ENCODE results near the gene NMT1. TPM values are rescaled to one million over a fixed set of nuclear protein-coding genes. Genes with fewer than 3 reads are reported as not detected.

The NMT1 gene
- total RNA-seq, 3 donors from 2014 or later = 81.9 to 130 (median 84.0) TPM

GRCh38 chr17:45101883-45102811 lies 41.0 kb downstream of the NMT1 start:
- DNase-seq (ENCODE audit: low spot score in 2 of 2) = peak in 1 of 2 donors; percentile 57
- H3K9me3 ChIP-seq = no peaks in the 10 kb centered on the region
- peaks cover 16% of the 10 kb centered on the region for H3K36me3 ChIP-seq
- H3K4me1 ChIP-seq = peaks cover 11 to 34% of the 10 kb centered on the region in 2 donors
- peak overlapping the region; percentile 68 to 87 for H3K27ac ChIP-seq
- H3K4me3 ChIP-seq = no peak overlapping the region
- intact Hi-C loops (cut with DNase I; ENCODE audit: low total_unique reads) = loop anchor here (10.0 kb wide), 2 partner anchors 77 to 187 kb away; partner anchors contain the start of gene GFAP
- no peak for TF ChIP-seq CTCF (IDR thresholded peaks at IDR 0.05)
- no peak for TF ChIP-seq POLR2A (IDR thresholded peaks at IDR 0.05)
- no peak for TF ChIP-seq POLR2AphosphoS5 (IDR thresholded peaks at IDR 0.05)
- no peaks in the 10 kb centered on the region for H3K27me3 ChIP-seq

- TF ChIP-seq CTCF (IDR thresholded peaks at IDR 0.05) = no peak
- no peak for TF ChIP-seq POLR2A (IDR thresholded peaks at IDR 0.05)
- no peak for TF ChIP-seq POLR2AphosphoS5 (IDR thresholded peaks at IDR 0.05)
- Histone ChIP-seq H3K36me3 (peaks cover 16% of the 10 kb centered on the region), H3K4me3 (no peak overlapping the region), H3K4me1 (peaks cover 11 to 32% of the 10 kb centered on the region in 2 donors), H3K27ac (peak overlapping the region; percentile 68 to 87), H3K9me3 (no peaks in the 10 kb centered on the region), H3K27me3 (no peaks in the 10 kb centered on the region)
- DNase-seq (ENCODE audit: low spot score in 2 of 2) = no peak
- intact Hi-C loops (cut with DNase I; ENCODE audit: low total_unique reads) = loop anchor here (10.0 kb wide), 2 partner anchors 78 to 188 kb away; partner anchors contain the start of gene GFAP
Observed at GRCh38 chr17:45102856-45103255, 41.7 kb downstream of the NMT1 start.

- H3K4me3 ChIP-seq = no peak overlapping the region
- no peak for DNase-seq (ENCODE audit: low spot score in 2 of 2)
- H3K9me3 ChIP-seq = no peaks in the 10 kb centered on the region
- H3K27me3 ChIP-seq = no peaks in the 10 kb centered on the region
- no peak for TF ChIP-seq POLR2A (IDR thresholded peaks at IDR 0.05)
- peak overlapping the region; percentile 68 to 87 for H3K27ac ChIP-seq
- intact Hi-C loops (cut with DNase I; ENCODE audit: low total_unique reads) = loop anchor here (10.0 kb wide), 2 partner anchors 79 to 189 kb away; partner anchors contain the start of gene GFAP
- H3K4me1 ChIP-seq = peaks cover 11 to 32% of the 10 kb centered on the region in 2 donors
- H3K36me3 ChIP-seq = peaks cover 16% of the 10 kb centered on the region
Observed at GRCh38 chr17:45103269-45103795, 42.2 kb downstream of the NMT1 start.

- TF ChIP-seq POLR2A (IDR thresholded peaks at IDR 0.05) = no peak
- TF ChIP-seq POLR2AphosphoS5 (IDR thresholded peaks at IDR 0.05) = no peak
- no peak for TF ChIP-seq CTCF (IDR thresholded peaks at IDR 0.05)
- no peaks in the 10 kb centered on the region for H3K9me3 ChIP-seq
- H3K27me3 ChIP-seq = no peaks in the 10 kb centered on the region
- DNase-seq (ENCODE audit: low spot score in 2 of 2) = no peak
- H3K4me3 ChIP-seq = no peak overlapping the region
- intact Hi-C loops (cut with DNase I; ENCODE audit: low total_unique reads) = loop anchor here (10.0 kb wide), 2 partner anchors 79 to 189 kb away; partner anchors contain the start of gene GFAP
- peaks cover 7 to 31% of the 10 kb centered on the region in 2 donors for H3K4me1 ChIP-seq
- H3K36me3 ChIP-seq = peaks cover 16% of the 10 kb centered on the region
- peak overlapping the region in 1 of 2 donors; percentile 87 for H3K27ac ChIP-seq
Observed at GRCh38 chr17:45104029-45104428, 42.9 kb downstream of the NMT1 start.

GRCh38 chr17:45104497-45104896 lies 43.4 kb downstream of the NMT1 start:
- Histone ChIP-seq H3K36me3 (peaks cover 16% of the 10 kb centered on the region), H3K27ac (peak overlapping the region in 1 of 2 donors; percentile 72)
- intact Hi-C loops (cut with DNase I; ENCODE audit: low total_unique reads) = loop anchor here (10.0 kb wide), 2 partner anchors 80 to 190 kb away; partner anchors contain the start of gene GFAP

More at GRCh38 chr17:45104497-45104896, 43.4 kb downstream of the NMT1 start:
- H3K27me3 ChIP-seq = no peaks in the 10 kb centered on the region
- DNase-seq (ENCODE audit: low spot score in 2 of 2) = no peak
- H3K4me1 ChIP-seq = peaks cover 7 to 31% of the 10 kb centered on the region in 2 donors
- H3K9me3 ChIP-seq = no peaks in the 10 kb centered on the region
- H3K4me3 ChIP-seq = no peak overlapping the region
- TF ChIP-seq POLR2A (IDR thresholded peaks at IDR 0.05) = no peak
- TF ChIP-seq CTCF (IDR thresholded peaks at IDR 0.05) = no peak
- TF ChIP-seq POLR2AphosphoS5 (IDR thresholded peaks at IDR 0.05) = no peak
